ENCODE results near the gene IWS1.
"Not testable (repeated sequence)": the region's sequence is repeated elsewhere in the genome, so short reads cannot be mapped to it uniquely, and the experiment has no call there.

Gene IWS1

GRCh38 chr2:127526132-127527000 lies at the start of gene IWS1:
IWS1 (minus strand) TSS chr2:127526489; CDS start chr2:127526208, 281 bp downstream.
- DNase-seq = peak; percentile 81

DNA sequence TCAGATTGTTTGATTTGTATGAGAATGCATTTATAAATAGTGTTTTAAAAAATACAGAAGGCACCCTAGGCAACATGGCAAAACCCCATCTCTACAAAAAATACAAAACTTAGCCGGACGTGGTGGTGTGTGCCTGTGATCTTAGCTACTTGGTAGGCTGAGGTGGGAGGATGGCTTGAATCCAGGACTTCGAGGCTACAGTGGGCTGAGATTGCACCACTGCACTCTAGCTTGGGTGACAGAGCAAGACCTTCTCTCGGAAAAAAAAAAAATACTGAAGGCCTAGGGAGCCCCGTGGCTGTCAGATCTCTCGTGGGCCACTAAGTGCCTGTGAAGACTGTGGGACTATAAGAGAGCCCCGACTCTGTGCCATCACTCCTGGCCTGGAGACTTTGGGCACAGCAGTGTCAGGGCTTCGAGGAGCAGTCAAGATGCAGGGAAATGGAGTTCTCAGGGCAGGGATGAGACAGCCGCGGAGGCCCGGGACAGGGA lies 49.7 kb upstream of the IWS1 start:
- no peak for DNase-seq

DNA sequence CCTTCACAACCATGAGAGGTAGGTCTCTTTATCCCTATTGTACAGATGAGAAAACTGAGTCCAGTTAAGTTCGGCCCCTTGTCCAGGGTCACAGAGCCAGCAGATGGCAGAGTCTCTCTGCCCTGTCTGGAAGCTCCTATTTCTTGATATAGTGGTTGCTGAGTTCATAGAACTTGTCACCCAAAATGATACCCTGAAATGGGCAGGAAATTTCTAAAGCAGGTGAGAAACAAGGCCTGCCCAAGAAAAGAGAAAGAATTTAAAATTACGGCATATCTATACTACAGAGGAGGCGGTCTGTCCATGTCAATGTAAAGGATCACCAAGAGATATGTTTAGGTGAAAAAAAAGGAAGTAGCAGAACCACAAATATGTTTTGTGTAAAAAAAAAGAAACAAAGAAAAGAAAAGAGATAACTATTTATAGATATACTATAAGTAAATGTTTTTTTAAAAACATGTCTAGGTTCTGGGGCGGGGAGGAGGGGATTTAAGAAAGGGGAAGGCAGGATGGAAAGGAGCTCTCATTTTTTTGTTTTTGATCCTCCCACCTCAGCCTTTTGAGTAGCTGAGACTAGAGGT lies 49.0 kb upstream of the IWS1 start:
- DNase-seq = no peak

DNA sequence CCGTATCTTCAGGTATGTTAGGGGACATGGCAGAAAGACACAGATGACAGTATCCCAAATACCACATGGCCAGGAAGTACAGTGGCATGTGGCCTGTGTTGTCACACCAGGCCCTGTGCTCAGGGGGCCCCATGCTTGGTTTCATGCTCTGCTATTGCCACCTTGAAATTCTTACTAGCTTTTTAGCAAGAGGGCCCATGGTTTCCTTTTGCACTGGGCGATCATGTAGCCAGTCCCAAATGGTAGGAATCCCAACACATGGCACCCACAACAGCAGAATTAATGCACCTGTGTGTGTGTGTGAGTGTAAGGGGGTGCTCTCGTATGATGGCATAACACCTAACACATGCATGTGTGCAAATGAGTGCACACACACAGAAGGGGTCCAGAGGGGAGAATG lies 48.4 kb upstream of the IWS1 start:
- DNase-seq = no peak

DNA sequence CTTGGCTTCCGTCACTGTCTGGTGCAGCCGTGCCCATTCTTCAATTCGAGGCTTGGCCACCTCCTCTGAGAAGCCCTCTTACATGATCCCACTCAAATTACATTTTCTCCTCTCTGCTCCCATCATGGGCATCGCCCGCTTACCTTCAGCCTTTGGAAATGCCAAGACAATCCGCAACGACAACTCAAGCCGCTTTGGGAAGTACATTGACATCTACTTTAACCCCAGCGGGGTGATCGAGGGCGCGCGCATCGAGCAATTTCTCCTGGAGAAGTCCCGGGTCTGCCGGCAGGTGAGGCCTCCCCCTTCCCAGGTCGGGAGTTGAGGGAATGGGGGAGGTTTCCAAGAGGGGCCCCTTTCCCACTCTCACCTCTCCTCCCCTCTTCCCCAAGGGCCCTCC lies 47.5 kb upstream of the IWS1 start:
- DNase-seq = no peak

DNA sequence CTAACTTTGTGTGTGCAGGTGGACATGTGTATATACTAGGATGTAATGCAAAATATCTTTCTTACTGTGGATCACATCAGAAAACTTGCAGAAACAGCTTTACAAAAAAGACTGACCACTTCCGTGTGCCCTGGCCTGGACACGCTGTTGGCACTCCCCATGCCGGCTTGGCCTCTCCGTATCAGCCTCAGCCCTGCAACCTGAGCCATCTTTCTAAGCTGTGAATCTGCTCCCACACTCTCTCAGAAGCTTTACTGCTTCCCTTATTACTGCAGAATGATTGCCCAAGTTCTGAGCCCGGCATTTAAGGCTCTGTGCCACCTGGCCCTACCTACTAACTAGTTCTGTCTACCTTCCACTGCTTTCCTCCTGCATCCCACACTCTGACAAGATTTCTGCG lies 47.0 kb upstream of the IWS1 start:
- no peak for DNase-seq

GRCh38 chr2:127572841-127573240 lies 46.6 kb upstream of the IWS1 start:
- no peak for DNase-seq

GRCh38 chr2:127572352-127572751 lies 46.1 kb upstream of the IWS1 start:
- DNase-seq = not testable (repeated sequence)

GRCh38 chr2:127570282-127571250 lies 44.3 kb upstream of the IWS1 start:
- DNase-seq = no peak

DNA sequence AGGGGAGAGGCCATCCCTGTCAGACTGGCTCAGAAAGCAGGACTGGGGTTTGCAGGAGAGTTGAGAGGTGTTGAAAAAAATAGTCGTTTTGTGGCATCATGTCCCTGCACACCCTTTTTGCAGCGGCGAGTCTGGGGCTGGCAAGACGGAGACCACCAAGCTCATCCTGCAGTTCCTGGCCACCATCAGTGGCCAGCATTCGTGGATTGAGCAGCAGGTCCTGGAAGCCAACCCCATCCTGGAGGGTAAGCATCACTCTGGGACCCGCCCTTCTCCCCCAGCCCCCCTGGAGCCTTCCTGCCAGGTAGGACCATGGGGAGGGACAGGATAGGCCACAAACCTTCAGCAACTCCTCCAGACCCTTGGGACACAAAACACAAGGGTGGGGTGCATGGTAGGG lies 43.4 kb upstream of the IWS1 start:
- no peak for DNase-seq

- no peak for DNase-seq
Observed at GRCh38 chr2:127568128-127568527, 41.8 kb upstream of the IWS1 start.

GRCh38 chr2:127567351-127567854 lies 41.1 kb upstream of the IWS1 start:
- no peak for DNase-seq

DNA sequence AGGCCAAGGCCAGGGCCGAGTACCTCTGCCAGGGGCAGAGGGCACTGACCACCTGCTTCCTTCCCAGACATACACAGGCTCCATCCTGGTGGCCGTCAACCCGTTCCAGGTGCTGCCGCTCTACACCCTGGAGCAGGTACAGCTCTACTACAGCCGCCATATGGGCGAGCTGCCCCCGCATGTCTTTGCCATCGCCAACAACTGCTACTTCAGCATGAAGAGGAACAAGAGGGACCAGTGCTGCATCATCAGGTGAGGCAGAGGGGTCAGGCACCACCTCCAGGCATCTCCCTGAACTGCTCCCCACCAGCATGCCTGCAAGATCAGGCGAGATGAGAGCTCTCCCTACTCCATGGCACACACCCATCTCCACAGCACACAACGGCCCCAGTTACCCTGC lies 40.3 kb upstream of the IWS1 start:
- DNase-seq = no peak

DNA sequence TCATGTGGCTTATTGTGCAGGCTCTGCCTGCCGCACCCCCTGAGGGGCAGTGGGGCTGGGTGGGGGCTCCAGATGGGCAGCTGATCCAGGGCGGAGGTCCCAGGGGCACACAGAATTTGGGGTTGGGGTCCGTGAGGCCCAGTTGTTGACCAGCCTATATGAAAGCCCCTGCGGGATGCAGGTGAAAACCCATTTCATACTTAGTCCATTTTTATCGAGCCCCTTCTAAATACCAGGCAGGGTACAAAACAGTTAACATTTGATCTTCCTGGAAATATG lies 39.8 kb upstream of the IWS1 start:
- DNase-seq = no peak

DNA sequence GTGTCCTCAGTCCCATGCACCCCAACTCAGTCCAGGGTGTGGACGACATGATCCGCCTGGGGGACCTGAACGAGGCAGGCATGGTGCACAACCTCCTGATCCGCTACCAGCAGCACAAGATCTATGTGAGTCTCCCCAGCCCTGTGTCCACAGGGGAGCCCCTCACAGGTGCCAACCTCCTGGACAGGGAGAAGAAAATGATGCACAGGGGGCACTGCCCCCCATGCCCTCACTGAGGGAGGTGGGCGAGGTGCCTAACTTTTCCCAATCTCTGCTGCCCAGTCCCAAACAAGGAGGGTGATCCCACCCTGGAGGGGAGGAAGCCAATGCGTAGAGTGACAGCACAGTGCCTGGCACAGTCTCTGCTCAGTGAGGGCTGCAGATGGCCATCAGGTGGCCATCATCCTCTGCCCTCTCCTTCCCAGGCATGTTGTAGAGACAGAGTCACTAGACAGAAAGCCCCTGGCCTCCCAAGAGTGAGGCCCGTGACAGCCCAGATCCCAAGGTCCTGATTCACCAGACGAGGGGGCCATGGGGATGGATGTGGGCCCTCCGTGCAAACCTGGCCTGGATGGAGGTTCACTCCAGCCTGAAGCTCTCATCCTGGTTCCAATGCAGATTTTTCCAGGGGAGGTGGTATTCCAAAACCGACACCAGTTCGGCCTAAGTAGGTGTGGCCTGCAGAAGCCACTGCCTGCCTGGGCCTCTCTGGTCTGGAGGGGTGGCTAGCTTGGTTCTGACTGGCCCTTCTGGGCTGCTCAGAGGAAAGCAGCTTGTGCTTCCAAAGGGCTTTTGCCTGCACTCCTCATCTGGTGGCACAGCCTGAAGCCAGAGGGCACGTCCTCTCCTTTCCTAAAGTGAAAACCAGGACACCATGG lies 39.2 kb upstream of the IWS1 start:
- DNase-seq = no peak

- no peak for DNase-seq
Observed at GRCh38 chr2:127564429-127565260, 38.4 kb upstream of the IWS1 start.

- no peak for DNase-seq
Observed at GRCh38 chr2:127563458-127564428, 37.5 kb upstream of the IWS1 start.

GRCh38 chr2:127562936-127563335 lies 36.6 kb upstream of the IWS1 start:
- no peak for DNase-seq

DNA sequence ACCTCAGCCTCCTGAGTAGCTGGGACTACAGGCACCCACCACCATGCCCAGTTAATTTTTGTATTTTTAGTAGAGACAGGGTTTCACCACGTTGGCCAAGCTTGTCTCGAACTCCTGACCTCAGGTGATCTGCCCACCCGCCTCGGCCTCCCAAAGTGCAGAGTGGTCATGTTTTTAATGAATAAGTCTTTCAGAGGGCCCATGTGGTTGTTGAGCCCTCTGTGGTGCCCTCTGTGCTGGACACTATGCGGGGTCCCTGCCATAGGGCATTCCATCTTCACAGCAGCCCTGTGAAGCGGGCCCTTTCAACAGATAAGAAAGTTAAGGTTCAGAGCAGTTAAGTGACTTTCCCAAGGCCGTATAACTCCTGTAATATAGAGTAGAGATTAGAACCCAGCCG lies 35.1 kb upstream of the IWS1 start:
- DNase-seq = no peak

GRCh38 chr2:127560931-127561280 lies 34.6 kb upstream of the IWS1 start:
- DNase-seq = no peak
